Neural cell (in vitro differentiated cells): Measurements from ENCODE around the gene C1QTNF8. TPM values are rescaled to one million over a fixed set of nuclear protein-coding genes. Genes with fewer than 3 reads are reported as not detected.

Experiments used
- H2AFZ ChIP-seq: fragments of 200-600, 300-800 bp; sonication (generic), shearing (Covaris generic); 2 replicates; pipeline ENCODE4 v1.6.0; 2014; ENCODE audit warnings: low read depth, mild to moderate bottlenecking, antibody characterized with exemption, low read length, moderate library complexity
- H3F3A ChIP-seq: fragments of 200-600 bp; shearing (Covaris generic); 2 replicates; pipeline ENCODE4 v1.6.1; 2016; ENCODE audit warnings: mild to moderate bottlenecking, moderate library complexity, mixed read lengths, antibody characterized with exemption, low read length; ENCODE audit not compliant: insufficient read depth, poor library complexity, severe bottlenecking
- H3K27ac ChIP-seq: fragments of 200-600, 300-800 bp; sonication (generic), shearing (Covaris generic); 2 replicates; pipeline ENCODE4 v1.5.1; 2014; ENCODE audit warnings: mild to moderate bottlenecking, low read length, moderate library complexity
- H3K27me3 ChIP-seq: fragments of 300-800, 200-600 bp; sonication (generic), shearing (Covaris generic); 2 replicates; pipeline ENCODE4 v1.6.0; 2014; ENCODE audit warnings: mild to moderate bottlenecking, low read depth, low read length, moderate library complexity; ENCODE audit not compliant: insufficient read depth
- H3K36me3 ChIP-seq: fragments of 300-800, 200-600 bp; sonication (generic), shearing (Covaris generic); 2 replicates; pipeline ENCODE4 v1.5.1; 2014; ENCODE audit warnings: mild to moderate bottlenecking, antibody characterized with exemption, low read length, moderate library complexity; ENCODE audit not compliant: insufficient read depth
- H3K4me2 ChIP-seq: fragments of 300-800, 200-600 bp; sonication (generic), shearing (Covaris generic); 2 replicates; pipeline ENCODE4 v1.6.0; 2014; ENCODE audit warnings: mild to moderate bottlenecking, low read length
- H3K4me3 ChIP-seq: fragments of 300-800, 200-600 bp; sonication (generic), shearing (Covaris generic); 2 replicates; pipeline ENCODE4 v1.5.1; 2014; ENCODE audit warnings: mild to moderate bottlenecking, low read length, moderate library complexity
- H3K79me2 ChIP-seq: fragments of 200-600 bp; shearing (Covaris generic); replicated peaks from 2 replicates; pipeline ENCODE4 v1.6.0; 2014; ENCODE audit warnings: mild to moderate bottlenecking, low read length, moderate library complexity; ENCODE audit not compliant: insufficient read depth
- H3K9ac ChIP-seq: fragments of 300-800, 200-600 bp; sonication (generic), shearing (Covaris generic); 2 replicates; pipeline ENCODE4 v1.6.1; 2016; ENCODE audit warnings: mild to moderate bottlenecking, low read length, mixed read lengths
- H3K9me2 ChIP-seq: fragments of 200-600 bp; shearing (Covaris generic); 2 replicates; pipeline ENCODE4 v1.6.1; 2016; ENCODE audit warnings: mild to moderate bottlenecking, low read length, mixed read lengths; ENCODE audit not compliant: insufficient read depth
- H3K9me3 ChIP-seq: fragments of 200-600, 300-800 bp; sonication (generic), shearing (Covaris generic); 2 replicates; pipeline ENCODE4 v1.6.1; 2016; ENCODE audit warnings: mild to moderate bottlenecking, mixed run types, low read length, moderate library complexity, mixed read lengths
- H4K20me1 ChIP-seq: fragments of 200-600 bp; shearing (Covaris generic); 2 replicates; pipeline ENCODE4 v1.6.1; 2016; ENCODE audit warnings: mild to moderate bottlenecking, mixed run types; ENCODE audit not compliant: insufficient read depth
- EP300 ChIP-seq: fragments of 450-650 bp; conservative IDR thresholded peaks from 2 replicates; pipeline ENCODE4 v1.6.1; 2014; ENCODE audit warnings: antibody characterized with exemption, mild to moderate bottlenecking, moderate library complexity; ENCODE audit not compliant: poor library complexity, severe bottlenecking
- EZH2 ChIP-seq: fragments of 200-600, 300-800 bp; shearing (Covaris generic), sonication (generic); IDR thresholded peaks from 2 replicates; pipeline ENCODE4 v1.6.1; 2014; ENCODE audit warnings: antibody characterized with exemption, low read length, borderline replicate concordance, mild to moderate bottlenecking; ENCODE audit not compliant: insufficient read depth, poor library complexity, severe bottlenecking
- MXI1 ChIP-seq: fragments of 450-650 bp; conservative IDR thresholded peaks from 2 replicates; pipeline ENCODE4 v1.6.1; 2014; ENCODE audit warnings: antibody characterized with exemption, mild to moderate bottlenecking; ENCODE audit not compliant: poor library complexity, severe bottlenecking
- POLR2AphosphoS5 ChIP-seq: IDR thresholded peaks from 2 replicates; pipeline ENCODE4 v1.6.1; 2012
- RAD21 ChIP-seq: fragments of 450-650 bp; conservative IDR thresholded peaks from 2 replicates; pipeline ENCODE4 v1.6.1; 2014; ENCODE audit warnings: antibody characterized with exemption, mild to moderate bottlenecking, moderate library complexity
- REST ChIP-seq: IDR thresholded peaks from 2 replicates; pipeline ENCODE4 v1.6.1; 2012; ENCODE audit warnings: borderline replicate concordance
- SMC3 ChIP-seq: fragments of 450-650 bp; conservative IDR thresholded peaks from 2 replicates; pipeline ENCODE4 v1.6.1; 2014; ENCODE audit warnings: antibody characterized with exemption, mild to moderate bottlenecking, moderate library complexity; ENCODE audit not compliant: poor library complexity
- TAF1 ChIP-seq: IDR thresholded peaks from 2 replicates; pipeline ENCODE4 v1.6.1; 2012; ENCODE audit warnings: low read depth
- polyA plus RNA-seq: library from polyadenylated mRNA; depleted of rRNA; stranded (reverse); fragments of >200 nt; gene quantifications from 2 replicates; pipeline ENCODE4 v1.2.3, GENCODE V29; 2014
- TF ChIP-seq, protein P1 (sequence below): fragments of 450-650 bp; IDR thresholded peaks from 2 replicates; pipeline ENCODE4 v1.5.1; 2014; ENCODE audit warnings: antibody characterized with exemption, mild to moderate bottlenecking, moderate library complexity; ENCODE audit not compliant: poor library complexity, severe bottlenecking

Gene C1QTNF8
- polyA plus RNA-seq, 1 donor from 2014 or later = 0.79 TPM

DNA sequence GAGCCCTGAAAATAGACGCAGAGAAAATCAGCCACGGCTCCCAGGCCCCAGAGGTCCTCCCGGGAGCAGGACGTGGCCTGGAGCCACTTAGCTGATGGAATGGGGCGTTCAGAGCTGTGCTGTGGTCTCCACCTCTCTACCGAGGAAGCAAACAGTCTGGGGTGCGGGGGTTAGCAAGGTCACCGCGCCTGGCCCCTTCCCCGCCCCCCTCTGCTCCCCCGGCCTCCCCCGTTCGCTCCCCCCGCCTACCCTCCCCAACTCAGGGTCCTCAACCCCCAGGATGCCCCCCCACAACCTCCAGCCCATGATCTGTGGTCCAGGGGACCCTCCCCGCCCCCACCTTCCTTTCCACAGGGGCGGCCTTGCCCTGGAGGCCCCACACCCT, 20.6 kb upstream of the C1QTNF8 start:
- Histone ChIP-seq H3F3A (no peaks in the 10 kb centered on the region), H3K9ac (no peak overlapping the region), H3K9me3 (no peaks in the 10 kb centered on the region), H3K9me2 (no peaks in the 10 kb centered on the region), H2AFZ (no peak overlapping the region), H3K27me3 (no peaks in the 10 kb centered on the region), H4K20me1 (no peaks in the 10 kb centered on the region), H3K4me2 (no peak overlapping the region), H3K79me2 (no peaks in the 10 kb centered on the region), H3K36me3 (no peaks in the 10 kb centered on the region), H3K27ac (no peak overlapping the region), H3K4me3 (no peak overlapping the region)
- no peak for TF ChIP-seq MXI1

DNA sequence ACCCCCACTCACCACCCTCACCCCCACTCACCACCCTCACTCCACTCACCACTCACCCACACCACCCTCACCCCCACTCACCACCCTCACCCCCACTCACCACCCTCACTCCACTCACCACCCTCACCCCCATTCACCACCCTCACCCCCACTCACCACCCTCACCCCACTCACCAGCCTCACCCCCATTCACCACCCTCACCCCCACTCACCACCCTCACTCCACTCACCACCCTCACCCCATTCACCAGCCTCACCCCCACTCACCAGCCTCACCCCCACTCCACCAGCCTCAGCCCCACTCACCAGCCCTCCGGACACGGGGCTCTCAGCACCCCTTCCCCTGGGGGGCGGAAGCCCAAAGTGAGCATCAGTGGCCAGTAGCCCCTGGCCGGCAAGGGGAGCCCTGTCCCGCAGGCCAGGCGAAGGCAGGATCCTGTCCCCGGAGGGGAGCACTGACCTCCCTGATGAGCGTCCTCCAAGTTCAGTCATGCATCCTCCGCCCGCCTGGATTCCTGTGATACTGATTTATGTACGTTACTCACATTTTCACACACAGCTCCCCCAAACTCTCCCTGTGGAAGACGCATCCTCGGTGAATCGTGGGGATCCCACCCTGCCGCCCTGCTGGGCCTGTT, 18.0 kb upstream of the C1QTNF8 start:
- H3K9me2 ChIP-seq = no peaks in the 10 kb centered on the region
- H3K27ac ChIP-seq = no peak overlapping the region
- H3K27me3 ChIP-seq = no peaks in the 10 kb centered on the region
- TF ChIP-seq EZH2 = no peak
- no peak for TF ChIP-seq SMC3
- TF ChIP-seq MXI1 = no peak
- no peak for TF ChIP-seq EP300
- no peak for TF ChIP-seq RAD21
- H3K9ac ChIP-seq = no peak overlapping the region
- no peaks in the 10 kb centered on the region for H4K20me1 ChIP-seq
- no peaks in the 10 kb centered on the region for H3K9me3 ChIP-seq
- no peak overlapping the region for H2AFZ ChIP-seq
- H3F3A ChIP-seq = no peaks in the 10 kb centered on the region
- H3K36me3 ChIP-seq = no peaks in the 10 kb centered on the region
- no peak overlapping the region for H3K4me2 ChIP-seq
- no peak overlapping the region for H3K4me3 ChIP-seq
- H3K79me2 ChIP-seq = no peaks in the 10 kb centered on the region

DNA sequence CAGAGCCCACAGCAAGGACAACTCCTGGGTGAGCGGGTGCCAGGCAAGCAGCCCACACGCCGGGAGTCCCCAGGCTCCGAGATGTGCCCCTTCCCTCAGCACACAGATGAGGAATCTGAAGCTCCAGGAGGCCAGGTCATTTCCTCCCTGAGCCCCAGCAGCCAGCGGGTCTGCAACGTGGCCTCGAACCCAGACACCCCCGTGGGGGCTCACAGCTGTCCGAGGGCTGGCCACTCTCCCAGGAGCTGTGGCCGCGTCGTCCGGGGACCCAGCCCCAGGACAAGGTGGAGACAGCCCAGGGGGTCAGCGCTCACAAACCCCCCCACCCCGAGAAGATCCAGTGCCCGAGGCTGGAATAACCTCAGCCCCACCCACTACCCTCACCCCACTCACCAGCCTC, 17.4 kb upstream of the C1QTNF8 start:
- Histone ChIP-seq H2AFZ (no peak overlapping the region), H3K36me3 (no peaks in the 10 kb centered on the region), H3F3A (no peaks in the 10 kb centered on the region), H3K4me2 (no peak overlapping the region), H3K27me3 (no peaks in the 10 kb centered on the region), H3K9ac (no peak overlapping the region), H3K9me3 (no peaks in the 10 kb centered on the region), H4K20me1 (no peaks in the 10 kb centered on the region), H3K27ac (no peak overlapping the region), H3K4me3 (no peak overlapping the region), H3K9me2 (no peaks in the 10 kb centered on the region), H3K79me2 (no peaks in the 10 kb centered on the region)
- TF ChIP-seq REST (no peak), MXI1 (no peak), SMC3 (no peak), RAD21 (no peak), TAF1 (no peak), POLR2AphosphoS5 (no peak), EZH2 (no peak), EP300 (no peak)
- TF ChIP-seq, protein P1, sequence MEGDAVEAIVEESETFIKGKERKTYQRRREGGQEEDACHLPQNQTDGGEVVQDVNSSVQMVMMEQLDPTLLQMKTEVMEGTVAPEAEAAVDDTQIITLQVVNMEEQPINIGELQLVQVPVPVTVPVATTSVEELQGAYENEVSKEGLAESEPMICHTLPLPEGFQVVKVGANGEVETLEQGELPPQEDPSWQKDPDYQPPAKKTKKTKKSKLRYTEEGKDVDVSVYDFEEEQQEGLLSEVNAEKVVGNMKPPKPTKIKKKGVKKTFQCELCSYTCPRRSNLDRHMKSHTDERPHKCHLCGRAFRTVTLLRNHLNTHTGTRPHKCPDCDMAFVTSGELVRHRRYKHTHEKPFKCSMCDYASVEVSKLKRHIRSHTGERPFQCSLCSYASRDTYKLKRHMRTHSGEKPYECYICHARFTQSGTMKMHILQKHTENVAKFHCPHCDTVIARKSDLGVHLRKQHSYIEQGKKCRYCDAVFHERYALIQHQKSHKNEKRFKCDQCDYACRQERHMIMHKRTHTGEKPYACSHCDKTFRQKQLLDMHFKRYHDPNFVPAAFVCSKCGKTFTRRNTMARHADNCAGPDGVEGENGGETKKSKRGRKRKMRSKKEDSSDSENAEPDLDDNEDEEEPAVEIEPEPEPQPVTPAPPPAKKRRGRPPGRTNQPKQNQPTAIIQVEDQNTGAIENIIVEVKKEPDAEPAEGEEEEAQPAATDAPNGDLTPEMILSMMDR = no peak
